Activated CD4-positive, alpha-beta T cell treated with anti-CD3 and anti-CD28 coated beads for 36 hours (primary cell): ENCODE measurements around the gene CFL1. TPM values are rescaled to one million over a fixed set of nuclear protein-coding genes. Genes with fewer than 3 reads are reported as not detected.

Experiments used
- ATAC-seq: fragments of 200-7000 bp; cut with Tn5 transposase; one replicate; pipeline ENCODE4 v1.10.0; 2021; ENCODE audit warnings: mild to moderate bottlenecking, moderate library complexity
- CTCF ChIA-PET: fragments of 350-600 bp; sonication (Branson Sonifier 250); formaldehyde crosslinking; loops from one replicate; lab custom pipeline; 2021; ENCODE audit warnings: antibody characterized with exemption; lab: Charles Lee
- POLR2A ChIA-PET: fragments of 350-600 bp; sonication (Branson Sonifier 250); formaldehyde crosslinking; loops from one replicate; lab custom pipeline; 2021; ENCODE audit warnings: antibody characterized with exemption, inconsistent platforms; lab: Charles Lee
- DNase-seq: peaks from one replicate; pipeline ENCODE4 v3.0.0-alpha.2; 2020
- H3K27ac Mint-ChIP-seq: one replicate; pipeline ENCODE4 v1.8.0; 2021; ENCODE audit warnings: mixed read lengths
- H3K27me3 Mint-ChIP-seq: one replicate; pipeline ENCODE4 v1.8.0; 2021; ENCODE audit warnings: mixed read lengths
- H3K36me3 Mint-ChIP-seq: one replicate; pipeline ENCODE4 v1.8.0; 2021; ENCODE audit warnings: low read depth, mixed read lengths
- H3K4me1 Mint-ChIP-seq: one replicate; pipeline ENCODE4 v1.8.0; 2021; ENCODE audit warnings: mixed read lengths
- H3K4me3 Mint-ChIP-seq: one replicate; pipeline ENCODE4 v1.8.0; 2021; ENCODE audit warnings: mild to moderate bottlenecking, moderate library complexity, mixed read lengths
- H3K9me3 Mint-ChIP-seq: one replicate; pipeline ENCODE4 v1.8.0; 2021; ENCODE audit warnings: low read depth, mixed read lengths
- intact Hi-C, 2 experiments: fragments of 100-400 bp; cut with DNase I in 1 of 2; cut with micrococcal nuclease in 1 of 2; formaldehyde crosslinking; loops; one replicate each; pipeline versions ENCODE4 v1.14.2 to v1.15.1; 2022 to 2024; cut with DNase I, micrococcal nuclease
- total RNA-seq, 2 experiments: library from RNA; stranded (reverse); gene quantifications; one replicate each; pipeline ENCODE4 v1.2.3, GENCODE V29; 2021

Gene CFL1
- total RNA-seq, 2 experiments from 2014 or later, result 888 to 1,074 TPM

- POLR2A ChIA-PET, result no interaction called here
- H3K4me3 Mint-ChIP-seq, result no peak overlapping the region
- no peak overlapping the region for H3K27ac Mint-ChIP-seq
- no peaks in the 10 kb centered on the region for H3K27me3 Mint-ChIP-seq
- CTCF ChIA-PET, result interaction anchor here (1.0 to 2.2 kb wide), 5 partner anchors 12 to 340 kb away, joined by 3 to 7 read pairs (median 4); partner anchors contain the start of gene MUS81
- H3K9me3 Mint-ChIP-seq, result no peaks in the 10 kb centered on the region
- ATAC-seq (no peak), DNase-seq (no peak)
- H3K4me1 Mint-ChIP-seq, result peaks cover 40% of the 10 kb centered on the region
- peaks cover 28% of the 10 kb centered on the region for H3K36me3 Mint-ChIP-seq
- intact Hi-C loops, result no loop called here
These were observed 24.4 kb upstream of the CFL1 start for GRCh38 chr11:65882120-65883057.

GRCh38 chr11:65880844-65881421 lies 23.0 kb upstream of the CFL1 start:
- peak; percentile 9 for DNase-seq
- POLR2A ChIA-PET, result no interaction called here
- CTCF ChIA-PET, result interaction anchor here (0.5 to 2.2 kb wide), 7 partner anchors 9 to 341 kb away, joined by 3 to 7 read pairs (median 4); partner anchors contain the start of genes CCDC85B and MUS81
- Mint-ChIP-seq H3K36me3 (peaks cover 19% of the 10 kb centered on the region), H3K27me3 (no peaks in the 10 kb centered on the region), H3K4me3 (no peak overlapping the region), H3K9me3 (no peaks in the 10 kb centered on the region), H3K4me1 (peaks cover 29% of the 10 kb centered on the region), H3K27ac (no peak overlapping the region)
- intact Hi-C loops, result no loop called here
- ATAC-seq, result no peak

DNA sequence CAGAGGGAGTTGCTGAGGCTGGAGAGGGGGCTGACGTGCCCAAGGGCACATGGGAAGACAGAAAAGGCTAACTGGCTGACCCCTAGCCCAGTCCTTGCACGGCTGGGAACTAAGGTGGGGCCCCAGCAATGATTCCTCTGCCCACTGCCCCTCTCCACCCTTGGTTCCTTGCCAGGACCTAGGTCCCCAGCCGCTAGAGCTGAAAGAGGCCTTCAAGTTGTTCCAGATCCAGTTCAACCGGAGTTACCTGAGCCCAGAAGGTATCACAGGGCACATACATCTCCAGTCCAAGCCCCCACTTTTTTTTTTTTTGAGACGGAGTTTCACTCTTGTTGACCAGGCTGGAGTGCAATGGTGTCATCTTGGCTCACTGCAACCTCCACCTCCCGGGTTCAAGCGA lies 22.0 kb upstream of the CFL1 start:
- DNase-seq (no peak), ATAC-seq (no peak)
- no peak overlapping the region for H3K4me3 Mint-ChIP-seq
- ChIA-PET POLR2A (no interaction called here), CTCF (interaction anchor here (0.9 to 1.5 kb wide), 3 partner anchors 11 to 100 kb away, joined by 3 to 5 read pairs (median 5); partner anchors contain the start of genes CCDC85B and MUS81)
- no peaks in the 10 kb centered on the region for H3K27me3 Mint-ChIP-seq
- H3K9me3 Mint-ChIP-seq, result no peaks in the 10 kb centered on the region
- H3K36me3 Mint-ChIP-seq, result peaks cover 14% of the 10 kb centered on the region
- intact Hi-C loops, result no loop called here
- no peak overlapping the region for H3K27ac Mint-ChIP-seq
- H3K4me1 Mint-ChIP-seq, result peaks cover 25% of the 10 kb centered on the region

DNA sequence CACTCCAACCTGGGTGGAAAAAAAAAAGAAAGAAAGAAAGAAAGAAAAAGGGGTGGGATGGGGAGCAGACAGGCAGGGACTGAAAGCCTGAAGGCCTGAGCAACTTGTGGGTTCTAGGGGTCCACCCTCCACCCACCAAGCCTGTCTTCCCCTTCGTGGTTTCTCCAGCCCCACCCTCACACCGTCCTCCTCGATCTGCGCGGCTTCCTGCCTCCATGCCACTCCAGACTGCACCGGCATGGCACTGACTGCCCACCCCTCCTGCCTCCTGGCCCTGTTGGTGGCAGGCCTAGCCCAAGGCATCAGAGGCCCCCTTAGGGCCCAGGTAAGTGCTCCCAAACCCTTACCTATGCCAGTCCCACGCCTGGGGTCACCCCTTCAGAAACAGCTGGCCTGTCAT lies 21.6 kb upstream of the CFL1 start, which contains the start of gene CTSW:
Gene CTSW (plus strand): TSS at position 221 of the 400 bp plus-strand sequence. CDS start 18 bp downstream, at position 239.
- intact Hi-C loops, result no loop called here
- DNase-seq (no peak), ATAC-seq (no peak)
- H3K4me3 Mint-ChIP-seq, result no peak within 1 kb of the TSS
- H3K4me1 Mint-ChIP-seq, result peaks cover 22% of the 10 kb centered on the region
- CTCF ChIA-PET, result interaction anchor here (0.7 to 1.5 kb wide), 4 partner anchors 11 to 100 kb away, joined by 3 to 5 read pairs (median 4); partner anchors contain the start of genes CCDC85B and MUS81
- H3K27me3 Mint-ChIP-seq, result no peaks in the 10 kb centered on the region
- peaks cover 10% of the 10 kb centered on the region for H3K36me3 Mint-ChIP-seq
- POLR2A ChIA-PET, result no interaction called here
- no peaks in the 10 kb centered on the region for H3K9me3 Mint-ChIP-seq
- H3K27ac Mint-ChIP-seq, result peak within 1 kb of the TSS; percentile 37

GRCh38 chr11:65873318-65874156 lies 15.6 kb upstream of the CFL1 start:
- intact Hi-C loops, result loop anchor here (1.0 to 2.0 kb wide), 10 partner anchors 13 to 221 kb away; partner anchors contain the start of genes FIBP (in 2 of the 2), FOSL1 (in 2 of the 2), MUS81 (in 2 of the 2) and BANF1 (in 1 of the 2)

GRCh38 chr11:65872586-65873317 lies 14.8 kb upstream of the CFL1 start, which contains the start of gene EFEMP2:
TSS of gene EFEMP2 (minus strand) at chr11:65872800. CDS start at chr11:65872354, 446 bp downstream.
- no peak for ATAC-seq
- H3K27ac Mint-ChIP-seq, result peak within 1 kb of the TSS; percentile 91
- peaks cover 4% of the 10 kb centered on the region for H3K36me3 Mint-ChIP-seq
- no peak for DNase-seq
- ChIA-PET CTCF (interaction anchor here (1.0 to 4.8 kb wide), 5 partner anchors 12 to 114 kb away, joined by 3 to 76 read pairs (median 31); partner anchors contain the start of genes CCDC85B, CFL1, FIBP and MUS81), POLR2A (interaction anchor here (1.0 to 1.8 kb wide), 2 partner anchors 13 kb away, joined by 4 to 7 read pairs; no protein-coding TSS in a partner anchor)
- intact Hi-C loops, result loop anchor here (1.0 to 2.0 kb wide), 10 partner anchors 12 to 220 kb away; partner anchors contain the start of genes FIBP (in 2 of the 2), FOSL1 (in 2 of the 2), MUS81 (in 2 of the 2) and BANF1 (in 1 of the 2)
- H3K4me3 Mint-ChIP-seq, result peak within 1 kb of the TSS; percentile 84
- H3K9me3 Mint-ChIP-seq, result no peaks in the 10 kb centered on the region
- H3K27me3 Mint-ChIP-seq, result no peaks in the 10 kb centered on the region
- H3K4me1 Mint-ChIP-seq, result peaks cover 15% of the 10 kb centered on the region

More at GRCh38 chr11:65873318-65874156, 15.6 kb upstream of the CFL1 start:
- H3K9me3 Mint-ChIP-seq, result no peaks in the 10 kb centered on the region
- H3K4me3 Mint-ChIP-seq, result peak overlapping the region; percentile 84
- H3K27ac Mint-ChIP-seq, result peak overlapping the region; percentile 91
- H3K27me3 Mint-ChIP-seq, result no peaks in the 10 kb centered on the region
- peaks cover 15% of the 10 kb centered on the region for H3K4me1 Mint-ChIP-seq
- ATAC-seq (peak; percentile 93), DNase-seq (peak; percentile 97)
- ChIA-PET POLR2A (interaction anchor here (0.7 to 1.8 kb wide), 6 partner anchors 14 to 21 kb away, joined by 3 to 7 read pairs (median 4); partner anchors contain the start of genes CCDC85B, CFL1 and FIBP), CTCF (interaction anchor here (0.6 to 2.6 kb wide), 7 partner anchors 11 to 20 kb away, joined by 3 to 42 read pairs (median 9); partner anchors contain the start of genes CCDC85B, CFL1, FIBP and MUS81)
- H3K36me3 Mint-ChIP-seq, result no peaks in the 10 kb centered on the region

- peak overlapping the region; percentile 41 for H3K4me3 Mint-ChIP-seq
- ChIA-PET CTCF (interaction anchor here (0.6 to 4.8 kb wide), 8 partner anchors 12 to 131 kb away, joined by 3 to 76 read pairs (median 3); partner anchors contain the start of genes BANF1, CCDC85B, FIBP and MUS81), POLR2A (interaction anchor here (0.8 to 1.4 kb wide), 4 partner anchors 9 to 17 kb away, joined by 4 to 6 read pairs (median 5); partner anchors contain the start of gene FIBP)
- no peaks in the 10 kb centered on the region for H3K27me3 Mint-ChIP-seq
- peaks cover 10% of the 10 kb centered on the region for H3K36me3 Mint-ChIP-seq
- H3K9me3 Mint-ChIP-seq, result no peaks in the 10 kb centered on the region
- ATAC-seq (no peak), DNase-seq (no peak)
- H3K4me1 Mint-ChIP-seq, result peaks cover 13% of the 10 kb centered on the region
- intact Hi-C loops, result loop anchor here in 1 of 2 experiments (2.0 kb wide), 1 partner anchor 17 kb away; the partner anchor contains the start of gene FIBP
- H3K27ac Mint-ChIP-seq, result peak overlapping the region; percentile 31
These were observed 14.0 kb upstream of the CFL1 start for GRCh38 chr11:65871811-65872548.

- peaks cover 14% of the 10 kb centered on the region for H3K36me3 Mint-ChIP-seq
- peak overlapping the region; percentile 31 for H3K27ac Mint-ChIP-seq
- ATAC-seq (no peak), DNase-seq (no peak)
- H3K4me1 Mint-ChIP-seq, result peaks cover 13% of the 10 kb centered on the region
- intact Hi-C loops, result no loop called here
- CTCF ChIA-PET, result interaction anchor here (0.6 to 4.8 kb wide), 10 partner anchors 11 to 484 kb away, joined by 3 to 76 read pairs (median 3); partner anchors contain the start of genes BANF1, CCDC85B, FIBP and MUS81
- no peaks in the 10 kb centered on the region for H3K27me3 Mint-ChIP-seq
- no peaks in the 10 kb centered on the region for H3K9me3 Mint-ChIP-seq
- no peak overlapping the region for H3K4me3 Mint-ChIP-seq
- POLR2A ChIA-PET, result interaction anchor here (0.6 to 1.4 kb wide), 5 partner anchors 8 to 22 kb away, joined by 3 to 6 read pairs (median 4); partner anchors contain the start of gene FIBP
These were observed 13.0 kb upstream of the CFL1 start for GRCh38 chr11:65870706-65871681.
